Measurements from ENCODE around the gene EIF5B. TPM values are rescaled to one million over a fixed set of nuclear protein-coding genes. Genes with fewer than 3 reads are reported as not detected.

The EIF5B gene
- total RNA-seq, 1 experiment from 2014 or later = 58.1 TPM

GRCh38 chr2:99414566-99414965 is 77.4 kb downstream of the EIF5B start:
- no peak overlapping the region for H2BK5ac ChIP-seq (ENCODE audit: insufficient read length, low read length)
- H3K14ac ChIP-seq (ENCODE audit: insufficient read depth, low read length) = no peak overlapping the region
- Mint-ChIP-seq H3K9me3 (no peaks in the 10 kb centered on the region), H3K27me3 (ENCODE audit: low read depth) (no peaks in the 10 kb centered on the region), H3K36me3 (ENCODE audit: insufficient read depth in 1 of 3, low read depth in 3 of 3) (peaks cover 35 to 90% (median 78%) of the 10 kb centered on the region in 3 experiments), H3K27ac (no peak overlapping the region; a peak in 1 of 7 replicates), H3K4me1 (no peaks in the 10 kb centered on the region), H3K4me3 (no peak overlapping the region)
- H3K56ac ChIP-seq (ENCODE audit: insufficient read length, low read depth, low read length) = no peak overlapping the region
- DNase-seq = no peak
- H3K9ac ChIP-seq (ENCODE audit: extremely low read depth, insufficient read length, low read length) = no peak overlapping the region
- no peaks in the 10 kb centered on the region for H4K20me1 ChIP-seq (ENCODE audit: control insufficient read depth, insufficient read depth, insufficient read length)
- no peak overlapping the region for H3K4ac ChIP-seq (ENCODE audit: low read depth, low read length)
- no peaks in the 10 kb centered on the region for H3K4me1 ChIP-seq (ENCODE audit: insufficient read depth, low read length)
- no peaks in the 10 kb centered on the region for H3K9me3 ChIP-seq (ENCODE audit: control insufficient read depth, low read depth, low read length)
- no peak overlapping the region for H3T11ph ChIP-seq (ENCODE audit: low read length)
- no peak overlapping the region for H3K4me2 ChIP-seq (ENCODE audit: insufficient read depth, insufficient read length, low read length)
- H3K23ac ChIP-seq (ENCODE audit: insufficient read length, low read depth, low read length) = no peak overlapping the region
- H2AK5ac ChIP-seq (ENCODE audit: insufficient read length, low read length) = no peak overlapping the region
- no peaks in the 10 kb centered on the region for H3K23me2 ChIP-seq (ENCODE audit: insufficient read length, low read depth, low read length, poor library complexity, severe bottlenecking)
- H2BK20ac ChIP-seq (ENCODE audit: low read depth, low read length, poor library complexity, severe bottlenecking) = no peak overlapping the region
- no CpG with 5 or more reads among the region's 1 CpG for WGBS (ENCODE audit: extremely low coverage, insufficient read length, low lambda C conversion rate)
- H3K79me1 ChIP-seq (ENCODE audit: insufficient read depth, low read depth, low read length, poor library complexity, severe bottlenecking) = no peaks in the 10 kb centered on the region
- no peak overlapping the region for H4K5ac ChIP-seq (ENCODE audit: insufficient read length, low read depth, low read length)
- H2BK15ac ChIP-seq (ENCODE audit: low read depth, low read length) = no peak overlapping the region
- H3K27ac ChIP-seq (ENCODE audit: insufficient read length, low read depth, low read length) = no peak overlapping the region
- no peak overlapping the region for H4K91ac ChIP-seq (ENCODE audit: insufficient read length, low read depth, low read length)
- no peak overlapping the region for H2AFZ ChIP-seq (ENCODE audit: low read length)
- no peak overlapping the region for H2BK12ac ChIP-seq (ENCODE audit: insufficient read length, low read depth, low read length)
- H4K8ac ChIP-seq (replicated peaks; ENCODE audit: insufficient read length, low read depth, low read length) = no peak overlapping the region
- no peak for TF ChIP-seq CTCF (conservative IDR thresholded peaks at IDR 0.05)
- H3K18ac ChIP-seq (ENCODE audit: insufficient read length, low read depth, low read length) = no peak overlapping the region
- no peaks in the 10 kb centered on the region for H3K27me3 ChIP-seq (ENCODE audit: insufficient read depth, low read length)
- H3K79me2 ChIP-seq (ENCODE audit: insufficient read depth, low read length) = no peaks in the 10 kb centered on the region
- H2BK120ac ChIP-seq (ENCODE audit: low read depth, low read length, poor library complexity, severe bottlenecking) = no peak overlapping the region
